SK-N-SH (cell line): ENCODE data around the gene TOGARAM2. TPM values are rescaled to one million over a fixed set of nuclear protein-coding genes. Genes with fewer than 3 reads are reported as not detected.
A peak's percentile ranks its signal among the peaks of the same experiment; 100 is the strongest.

ENCODE experiments used
- CTCF ChIA-PET: fragments of 300-600, 350-600 bp; formaldehyde crosslinking; extraction: SDS; loops from one replicate; lab custom pipeline; 2021; lab: Yijun Ruan, JAX
- POLR2A ChIA-PET: fragments of 350-600 bp; sonication (Branson Sonifier 250); formaldehyde crosslinking; extraction: SDS; loops from one replicate; lab custom pipeline; 2020; ENCODE audit warnings: antibody characterized with exemption, inconsistent platforms; lab: Yijun Ruan, JAX
- DNase-seq: peaks from one replicate; pipeline ENCODE4 v3.0.0; 2012
- H2AFZ ChIP-seq: fragments of 200-600 bp; sonication (generic); 2 replicates; pipeline ENCODE4 v1.8.1; 2016; ENCODE audit warnings: antibody characterized with exemption, mild to moderate bottlenecking, low read depth
- H3F3A ChIP-seq: fragments of 200-600 bp; sonication (generic); replicated peaks from 2 replicates; pipeline ENCODE3; 2016; ENCODE audit warnings: antibody characterized with exemption, mild to moderate bottlenecking; ENCODE audit not compliant: insufficient read depth
- H3K27ac ChIP-seq, 2 experiments: fragments of 200-500 bp in 1 of 2; fragments of 200-600 bp in 1 of 2; sonication (Bioruptor generic) in 1 of 2; sonication (generic), shearing (Covaris generic) in 1 of 2; 2 replicates each; pipeline versions ENCODE4 v1.5.1 to v1.6.1; 2014 to 2016; ENCODE audit warnings: low read depth in 2 of 2, inconsistent platforms in 1 of 2, low read length in 1 of 2, mild to moderate bottlenecking in 1 of 2, mixed read lengths in 1 of 2
- H3K27me3 ChIP-seq: fragments of 200-600 bp; sonication (generic), shearing (Covaris generic); 2 replicates; pipeline ENCODE4 v1.6.1; 2016; ENCODE audit warnings: mixed run types; ENCODE audit not compliant: insufficient read depth
- H3K36me3 ChIP-seq, 2 experiments: fragments of 200-500 bp in 1 of 2; fragments of 200-600 bp in 1 of 2; sonication (Bioruptor generic) in 1 of 2; sonication (generic) in 1 of 2; replicated peaks in 1 of 2; 2 replicates each; pipeline versions ENCODE3 to v1.5.1; 2014 to 2016; ENCODE audit warnings: low read length in 1 of 2, mild to moderate bottlenecking in 1 of 2; ENCODE audit not compliant: insufficient read depth in 2 of 2, control insufficient read depth in 1 of 2
- H3K4me1 ChIP-seq, 2 experiments: fragments of 200-500 bp in 1 of 2; fragments of 200-600 bp in 1 of 2; sonication (Bioruptor generic) in 1 of 2; sonication (generic), shearing (Covaris generic) in 1 of 2; 2 replicates each; pipeline versions ENCODE4 v1.5.1 to v1.6.1; 2014 to 2016; ENCODE audit warnings: low read depth in 1 of 2, low read length in 1 of 2, mixed run types in 1 of 2; ENCODE audit not compliant: insufficient read depth in 2 of 2, control insufficient read depth in 1 of 2
- H3K4me2 ChIP-seq: fragments of 200-600 bp; sonication (generic), shearing (Covaris generic); 2 replicates; pipeline ENCODE4 v1.6.1; 2017; ENCODE audit warnings: mixed run types
- H3K4me3 ChIP-seq, 2 experiments: fragments of 200-500 bp in 1 of 2; fragments of 200-600 bp in 1 of 2; sonication (Bioruptor generic) in 1 of 2; sonication (generic), shearing (Covaris generic) in 1 of 2; 2 replicates each; pipeline versions ENCODE4 v1.5.1 to v1.8.1; 2014 to 2016; ENCODE audit warnings: low read depth in 2 of 2, inconsistent platforms in 1 of 2, low read length in 1 of 2, mild to moderate bottlenecking in 1 of 2, mixed read lengths in 1 of 2, moderate library complexity in 1 of 2
- H3K79me2 ChIP-seq: fragments of 200-600 bp; sonication (generic); 2 replicates; pipeline ENCODE4 v1.8.1; 2017; ENCODE audit warnings: mild to moderate bottlenecking; ENCODE audit not compliant: insufficient read depth
- H3K9ac ChIP-seq: fragments of 200-600 bp; sonication (generic); 2 replicates; pipeline ENCODE4 v1.6.1; 2017; ENCODE audit warnings: mixed run types
- H3K9me2 ChIP-seq: fragments of 200-600 bp; sonication (generic); 2 replicates; pipeline ENCODE4 v1.6.1; 2017; ENCODE audit warnings: mixed run types
- H3K9me3 ChIP-seq: fragments of 200-600 bp; sonication (generic); 2 replicates; pipeline ENCODE4 v1.6.1; 2017; ENCODE audit warnings: mixed run types, mild to moderate bottlenecking, moderate library complexity
- H4K20me1 ChIP-seq: fragments of 200-600 bp; sonication (generic); 2 replicates; pipeline ENCODE4 v1.6.1; 2017; ENCODE audit warnings: mild to moderate bottlenecking, mixed run types; ENCODE audit not compliant: insufficient read depth
- CHD2 ChIP-seq: fragments of 150-350 bp; IDR thresholded peaks from 2 replicates; pipeline ENCODE4 v1.6.1; 2018; ENCODE audit warnings: low read length; ENCODE audit not compliant: partially characterized antibody
- FOXJ3 ChIP-seq: sonication (generic); formaldehyde crosslinking; IDR thresholded peaks from 2 replicates; pipeline ENCODE4 v1.5.1; 2020; ENCODE audit warnings: mild to moderate bottlenecking, missing genetic modification reagents
- FOXM1 ChIP-seq: IDR thresholded peaks from 2 replicates; pipeline ENCODE4 v1.4.0; 2012; ENCODE audit warnings: low read depth, mild to moderate bottlenecking
- MAX ChIP-seq: IDR thresholded peaks from 2 replicates; pipeline ENCODE4 v1.4.0; 2012; ENCODE audit warnings: low read depth
- MXI1 ChIP-seq: IDR thresholded peaks from 2 replicates; pipeline ENCODE4 v1.6.1; 2012; ENCODE audit warnings: mild to moderate bottlenecking, low read depth, low read length, improper control_type of control experiment
- PBX3 ChIP-seq: IDR thresholded peaks from 2 replicates; pipeline ENCODE4; 2012
- POLR2AphosphoS5 ChIP-seq: IDR thresholded peaks from 2 replicates; pipeline ENCODE4 v1.6.1; 2012; ENCODE audit warnings: low read depth, low read length
- REST ChIP-seq: IDR thresholded peaks from 2 replicates; pipeline ENCODE4 v1.6.1; 2012; ENCODE audit warnings: mild to moderate bottlenecking, low read depth, low read length, moderate library complexity
- SIN3A ChIP-seq: IDR thresholded peaks from 2 replicates; pipeline ENCODE4 v1.6.1; 2012; ENCODE audit warnings: low read depth, mild to moderate bottlenecking, low read length, moderate library complexity, borderline replicate concordance
- TAF1 ChIP-seq: IDR thresholded peaks from 2 replicates; pipeline ENCODE4 v1.6.1; 2012; ENCODE audit warnings: low read depth, mild to moderate bottlenecking, low read length, moderate library complexity, borderline replicate concordance
- USF1 ChIP-seq: IDR thresholded peaks from 2 replicates; pipeline ENCODE4 v1.4.0; 2012; ENCODE audit warnings: low read depth, borderline replicate concordance
- YY1 ChIP-seq: IDR thresholded peaks from 2 replicates; pipeline ENCODE4 v1.4.0; 2012; ENCODE audit warnings: low read depth, mild to moderate bottlenecking
- WGBS: methylation state at CpG from one replicate; pipeline ENCODE4 v1.1.6; 2017; ENCODE audit warnings: low lambda C conversion rate; 5-methylcytosine and 5-hydroxymethylcytosine counted together
- polyA plus RNA-seq, 3 experiments: library from polyadenylated mRNA; depleted of rRNA; stranded (reverse); fragments of >200 nt; gene quantifications; 2 replicates each; pipeline ENCODE4 v1.2.3, GENCODE V29; 2012

The TOGARAM2 gene
- polyA plus RNA-seq, 1 of the 3 experiments (the other 2 are of a cell fraction) = 0.69 TPM

- H3K36me3 ChIP-seq = no peaks in the 10 kb centered on the region
- no peak overlapping the region for H3K9ac ChIP-seq
- H3K4me2 ChIP-seq = no peak overlapping the region
- ChIA-PET POLR2A (interaction anchor here (0.6 kb wide), 1 partner anchor 262 kb away, joined by 3 read pairs; no protein-coding TSS in a partner anchor), CTCF (interaction anchor here (0.6 to 2.6 kb wide), 7 partner anchors 14 to 186 kb away, joined by 3 to 12 read pairs (median 4); no protein-coding TSS in a partner anchor)
- no peaks in the 10 kb centered on the region for H3K9me2 ChIP-seq
- no peak overlapping the region for H2AFZ ChIP-seq
- H3K79me2 ChIP-seq = no peaks in the 10 kb centered on the region
- no peak overlapping the region for H3K4me3 ChIP-seq
- TF ChIP-seq YY1 = no peak
- no peak for TF ChIP-seq MAX
- TF ChIP-seq PBX3 = no peak
- TF ChIP-seq POLR2AphosphoS5 = no peak
- TF ChIP-seq FOXM1 = no peak
- TF ChIP-seq MXI1 = no peak
- TF ChIP-seq TAF1 = no peak
- TF ChIP-seq SIN3A = no peak
- TF ChIP-seq CHD2 = no peak
- TF ChIP-seq FOXJ3 (CRISPR knock-in tag) = no peak
- no peak for TF ChIP-seq REST
- no peak for TF ChIP-seq USF1
- DNase-seq = peak; percentile 39
- H3F3A ChIP-seq = no peaks in the 10 kb centered on the region
- H3K4me1 ChIP-seq = peaks cover 0 to 17% of the 10 kb centered on the region in 2 experiments; a peak in 1 of 4 replicates
- no peak overlapping the region for H3K27ac ChIP-seq
- 65% methylated on average over 19 of the region's 19 CpGs for WGBS
- H3K9me3 ChIP-seq = no peaks in the 10 kb centered on the region
- H3K27me3 ChIP-seq = peaks cover 6% of the 10 kb centered on the region; the same call in 1 of the 2 replicates
- H4K20me1 ChIP-seq = no peaks in the 10 kb centered on the region
Observed at GRCh38 chr2:29011418-29012060, 30.4 kb downstream of the TOGARAM2 start.
